GF-D8 (cell line): ENCODE measurements around the gene OR56A4.

Experiments
- DNase-seq: peaks from one replicate; lab custom pipeline; 2025; lab: John Stamatoyannopoulos, UW

Gene OR56A4, protein sequence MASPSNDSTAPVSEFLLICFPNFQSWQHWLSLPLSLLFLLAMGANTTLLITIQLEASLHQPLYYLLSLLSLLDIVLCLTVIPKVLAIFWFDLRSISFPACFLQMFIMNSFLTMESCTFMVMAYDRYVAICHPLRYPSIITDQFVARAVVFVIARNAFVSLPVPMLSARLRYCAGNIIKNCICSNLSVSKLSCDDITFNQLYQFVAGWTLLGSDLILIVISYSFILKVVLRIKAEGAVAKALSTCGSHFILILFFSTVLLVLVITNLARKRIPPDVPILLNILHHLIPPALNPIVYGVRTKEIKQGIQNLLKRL

DNA sequence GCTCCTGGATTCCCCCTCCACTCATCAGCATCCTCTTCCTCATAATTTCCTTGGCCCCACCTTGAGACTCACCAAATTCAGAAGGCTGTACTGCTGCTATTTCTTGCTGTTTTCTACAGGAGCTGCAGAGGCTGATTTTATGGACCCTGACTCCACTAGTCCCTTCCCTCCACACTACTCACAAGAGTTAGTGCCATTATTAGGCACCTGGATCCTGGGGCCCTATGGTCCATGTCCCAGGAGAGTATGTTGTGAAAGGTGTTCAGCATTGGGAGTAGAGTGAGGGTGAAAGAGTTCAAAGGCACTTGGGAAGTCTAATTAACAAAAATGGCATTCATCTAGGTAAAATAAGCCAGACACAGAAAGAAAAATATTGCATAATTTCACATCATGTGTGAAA is at the start of gene OR56A4:
Gene OR56A4, minus strand, starts transcription at position 101 of the 400 bp plus-strand sequence. CDS start 3,954 bp downstream, outside the sequence.
- no peak for DNase-seq

DNA sequence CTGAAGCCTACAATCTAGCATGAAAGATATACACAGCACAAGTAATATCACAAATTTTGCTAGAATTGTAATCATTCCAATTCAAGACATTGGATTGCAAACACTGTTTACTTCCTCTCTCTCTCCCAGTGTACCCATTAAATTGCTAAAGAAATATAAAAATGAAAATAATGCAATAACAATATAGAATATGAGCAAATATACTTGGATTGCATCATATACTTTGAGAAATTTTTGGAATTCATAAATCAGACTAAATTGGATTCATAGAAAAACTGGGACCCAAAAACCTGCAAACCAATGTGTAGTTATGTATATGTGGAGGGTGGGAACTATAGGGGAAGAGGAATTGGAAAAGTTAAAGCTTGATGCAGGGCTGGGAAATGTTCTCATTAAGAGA is 48.8 kb upstream of the OR56A4 start:
- DNase-seq = no peak

DNA sequence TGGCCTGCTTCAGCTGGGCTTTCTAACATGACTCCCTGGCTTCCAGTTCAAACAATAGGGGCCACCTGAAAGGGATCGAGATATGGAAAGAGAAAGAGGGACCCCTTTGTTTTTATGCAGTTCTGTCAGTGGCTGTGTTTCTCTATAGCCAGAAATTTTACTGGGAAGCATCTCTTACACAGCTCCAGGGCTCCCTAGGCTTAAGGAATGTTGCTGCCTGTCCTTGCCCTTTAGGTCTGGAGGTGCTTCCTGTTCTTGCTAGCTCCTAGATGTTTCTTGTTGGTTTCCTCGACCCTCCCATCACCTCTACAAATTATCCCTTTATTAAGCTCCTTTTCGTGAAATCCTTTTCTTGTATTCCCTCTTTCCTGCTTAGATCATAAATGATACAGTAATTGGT is 45.6 kb upstream of the OR56A4 start:
- no peak for DNase-seq

DNA sequence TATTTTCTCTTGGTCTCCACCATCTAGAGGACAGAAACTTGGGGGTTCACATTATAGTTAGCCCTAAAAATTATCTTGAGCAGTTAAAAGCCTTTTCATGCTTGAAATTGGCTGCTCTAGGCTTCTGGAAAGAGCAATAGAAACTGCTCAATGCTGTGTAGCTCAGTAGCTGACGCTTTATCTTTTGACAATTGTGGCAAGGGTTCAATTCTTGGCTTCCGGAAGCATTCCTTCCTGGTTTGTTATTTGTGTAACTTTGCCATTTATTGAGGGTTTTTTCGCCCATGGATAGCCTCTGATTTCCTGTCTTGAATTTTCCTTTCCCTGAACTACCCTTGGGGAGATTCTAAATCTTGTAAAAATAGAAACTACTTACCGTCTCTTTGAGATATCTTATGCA is 34.1 kb upstream of the OR56A4 start:
- DNase-seq = no peak

DNA sequence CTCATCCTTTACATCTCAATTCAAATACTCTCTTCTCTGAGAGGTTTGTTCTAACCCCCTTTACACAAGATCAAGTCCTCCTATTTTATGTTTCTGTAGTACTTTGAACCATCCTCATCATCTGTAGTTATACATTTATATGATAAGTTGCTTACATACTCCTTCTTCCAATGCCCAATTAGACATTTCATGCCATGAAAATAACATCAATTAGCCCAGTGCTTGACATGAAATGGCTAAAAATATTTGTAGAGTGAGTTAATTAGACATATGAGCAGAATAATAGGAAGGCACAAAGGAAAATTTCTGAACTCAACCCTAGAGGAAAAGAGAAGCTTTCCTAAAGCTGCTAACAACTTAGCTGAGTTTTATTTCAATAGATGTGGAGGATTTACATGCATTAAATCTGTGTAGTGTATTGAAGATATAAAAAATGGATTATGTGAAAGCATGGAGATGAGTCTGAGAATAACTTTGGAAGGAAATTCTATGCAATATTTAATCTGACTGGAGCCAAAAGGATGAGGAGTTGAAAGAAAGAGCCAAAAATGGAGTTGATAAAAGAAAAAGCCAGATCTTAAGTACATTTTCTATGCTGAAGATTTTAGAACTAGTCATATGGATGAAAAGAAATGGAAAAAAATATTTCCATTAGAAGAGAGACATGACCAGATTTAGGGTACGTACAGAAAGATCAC is 24.1 kb upstream of the OR56A4 start, which contains the start of gene OR56A1:
Gene OR56A1, minus strand, starts transcription at position 51 of the 698 bp plus-strand sequence. CDS start 3,066 bp downstream, outside the sequence.
- DNase-seq = no peak

DNA sequence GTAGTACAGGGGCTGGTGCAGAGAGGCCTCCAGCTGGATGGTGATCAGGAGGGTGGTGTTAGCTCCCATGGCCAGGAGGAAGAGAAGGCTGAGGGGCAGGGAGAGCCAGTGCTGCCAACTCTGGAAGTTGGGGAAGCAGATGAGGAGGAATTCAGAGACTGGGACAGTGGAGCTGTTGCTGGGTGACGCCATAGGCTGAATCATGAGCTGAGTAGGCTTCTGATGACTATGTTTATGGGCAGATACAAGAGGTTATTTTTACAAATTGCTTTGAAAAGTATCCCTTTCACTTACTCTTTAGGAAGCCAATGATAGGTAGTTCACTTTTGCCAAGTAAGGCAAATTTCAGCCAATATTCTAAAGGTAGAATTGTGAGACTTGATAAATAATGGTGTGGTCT is 20.8 kb upstream of the OR56A4 start:
- no peak for DNase-seq

DNA sequence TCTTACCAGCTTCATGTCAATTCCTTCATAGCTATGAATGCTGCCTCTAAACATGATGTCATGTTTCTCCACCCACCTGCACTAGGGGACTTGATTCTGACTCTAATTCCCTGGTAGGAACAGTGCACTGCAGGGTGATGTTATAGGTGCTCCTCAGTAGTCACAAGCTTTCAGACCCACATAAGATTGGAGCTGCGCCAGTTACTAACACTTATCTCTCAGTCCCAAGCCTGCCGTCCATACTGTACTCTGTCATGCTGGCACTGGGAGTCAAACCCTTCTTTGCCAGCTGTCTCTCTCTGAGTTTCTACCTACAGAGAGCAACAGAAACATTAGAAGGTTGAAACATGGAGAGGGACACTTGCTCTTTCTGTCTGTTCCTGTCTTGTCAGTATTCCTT is 18.3 kb upstream of the OR56A4 start:
- no peak for DNase-seq

DNA sequence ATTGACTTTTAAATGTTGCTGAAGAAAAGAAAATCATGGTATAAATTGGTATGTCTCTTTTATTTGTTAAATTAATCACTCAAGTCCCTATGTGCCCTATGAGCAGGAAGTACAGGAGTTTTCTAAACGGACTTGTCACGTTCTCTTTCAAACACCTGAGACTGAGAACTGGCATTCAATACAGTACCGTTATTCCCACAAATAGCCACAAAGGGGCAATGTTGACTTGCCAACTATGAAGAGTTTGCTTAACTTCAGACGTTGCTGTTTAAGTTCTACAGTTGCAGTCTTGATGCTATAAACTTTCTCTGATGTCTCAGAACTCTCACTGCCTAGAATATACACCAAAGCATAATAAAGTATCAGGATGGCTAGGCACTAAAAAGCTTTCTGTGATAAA is 16.2 kb upstream of the OR56A4 start:
- no peak for DNase-seq

DNA sequence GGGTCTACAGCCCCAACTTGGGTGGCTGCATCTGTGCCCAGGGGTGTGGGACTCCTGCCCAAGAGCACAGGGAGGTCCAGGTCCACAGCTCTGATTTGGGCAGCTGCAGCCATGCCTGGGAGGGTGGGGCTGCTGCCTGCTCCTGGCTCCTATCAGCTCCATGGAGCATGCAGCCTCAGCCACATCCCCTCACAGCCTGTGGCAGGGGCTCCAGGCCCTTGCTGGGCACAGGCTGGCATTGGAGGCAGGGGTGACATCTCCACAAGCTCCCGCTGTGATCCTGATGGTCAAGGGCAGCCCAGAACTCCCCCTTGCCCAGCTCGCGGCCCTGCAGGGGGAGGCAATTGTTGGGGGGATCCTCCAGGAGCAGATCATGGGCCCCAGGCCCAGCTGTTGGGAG is 6.3 kb upstream of the OR56A4 start:
- DNase-seq = no peak

DNA sequence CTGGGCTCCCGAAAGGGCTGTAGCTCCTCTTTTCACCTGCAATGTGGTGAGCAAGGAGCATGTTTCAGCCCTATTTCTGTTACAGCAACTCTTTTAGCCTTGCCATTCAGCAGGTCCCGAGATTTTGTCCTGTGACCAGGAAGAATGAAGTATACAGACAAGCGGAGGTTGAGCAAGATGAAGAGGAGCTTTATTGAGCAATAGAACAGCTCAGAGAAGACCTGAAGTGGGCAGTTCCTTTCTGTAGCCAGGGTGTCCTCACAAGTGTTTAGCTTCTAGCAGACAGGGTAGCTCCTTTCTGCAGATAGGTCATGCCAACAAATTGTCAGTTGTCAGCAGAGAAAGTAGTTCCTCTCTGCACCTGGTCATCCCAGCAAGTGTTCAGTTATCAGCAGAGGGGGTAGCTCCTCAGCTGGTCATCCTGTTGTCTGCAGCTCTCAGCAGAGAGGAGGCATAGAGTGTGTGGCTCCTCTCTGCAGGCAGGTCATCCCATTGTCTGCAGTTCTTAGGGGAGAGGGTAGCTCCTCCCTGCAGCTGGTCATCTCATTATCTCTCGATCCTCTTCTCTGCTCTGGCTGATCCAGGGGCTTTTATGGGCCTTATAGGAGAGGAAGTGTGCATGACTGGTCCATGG is 5.4 kb upstream of the OR56A4 start:
- no peak for DNase-seq

DNA sequence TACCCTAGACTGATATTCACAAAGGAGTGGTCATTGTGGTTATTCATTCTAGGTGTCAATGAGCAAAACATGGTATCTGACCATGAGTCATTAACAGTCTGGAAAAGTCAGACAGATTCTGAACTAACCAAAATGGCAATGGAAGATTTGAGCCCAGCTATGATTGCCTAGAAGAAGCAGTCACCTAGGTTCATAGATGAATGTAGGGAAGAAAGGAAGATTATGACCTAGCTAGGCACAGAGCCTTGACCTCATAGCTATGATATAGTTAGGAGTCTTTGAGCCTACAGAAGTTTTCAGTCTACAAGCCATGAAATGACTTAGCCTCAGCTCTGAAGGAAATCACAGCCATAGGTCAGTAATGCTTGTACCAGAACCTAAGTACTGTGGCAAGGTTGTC is 351 bp downstream of the OR56A4 start:
- no peak for DNase-seq

DNA sequence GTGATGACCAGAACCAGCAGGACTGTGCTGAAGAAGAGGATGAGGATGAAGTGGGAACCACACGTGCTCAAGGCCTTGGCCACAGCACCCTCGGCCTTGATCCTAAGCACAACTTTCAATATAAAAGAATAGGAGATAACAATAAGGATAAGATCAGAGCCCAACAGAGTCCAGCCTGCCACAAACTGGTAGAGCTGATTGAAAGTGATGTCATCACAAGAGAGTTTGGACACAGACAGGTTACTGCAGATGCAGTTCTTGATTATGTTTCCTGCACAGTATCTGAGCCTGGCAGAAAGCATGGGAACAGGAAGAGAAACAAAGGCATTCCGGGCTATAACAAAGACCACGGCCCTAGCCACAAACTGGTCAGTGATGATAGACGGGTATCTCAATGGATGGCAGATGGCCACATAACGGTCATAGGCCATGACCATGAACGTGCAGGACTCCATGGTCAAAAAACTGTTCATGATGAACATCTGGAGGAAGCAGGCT is 4.5 kb downstream of the OR56A4 start:
- DNase-seq = no peak

DNA sequence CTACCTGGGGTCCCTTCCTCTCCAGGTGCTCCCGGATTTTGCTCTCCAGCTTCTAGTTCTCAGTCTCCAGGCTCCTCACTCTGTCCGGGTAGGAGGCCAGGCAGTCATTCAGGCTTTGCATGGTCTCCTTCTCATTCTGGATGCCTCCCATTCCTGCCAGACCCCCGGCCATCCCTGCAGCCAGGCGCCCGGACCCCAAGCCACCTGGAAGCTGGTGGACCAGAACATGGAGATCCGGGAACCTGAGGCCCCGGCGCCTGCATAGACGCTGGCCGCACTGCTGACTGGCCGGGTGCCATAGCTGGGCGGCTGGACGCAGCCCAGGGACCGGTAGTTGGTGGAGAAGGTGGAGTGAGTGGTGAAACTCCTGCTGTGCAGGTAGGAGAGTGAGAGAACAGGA is 12.0 kb downstream of the OR56A4 start:
- DNase-seq = no peak

DNA sequence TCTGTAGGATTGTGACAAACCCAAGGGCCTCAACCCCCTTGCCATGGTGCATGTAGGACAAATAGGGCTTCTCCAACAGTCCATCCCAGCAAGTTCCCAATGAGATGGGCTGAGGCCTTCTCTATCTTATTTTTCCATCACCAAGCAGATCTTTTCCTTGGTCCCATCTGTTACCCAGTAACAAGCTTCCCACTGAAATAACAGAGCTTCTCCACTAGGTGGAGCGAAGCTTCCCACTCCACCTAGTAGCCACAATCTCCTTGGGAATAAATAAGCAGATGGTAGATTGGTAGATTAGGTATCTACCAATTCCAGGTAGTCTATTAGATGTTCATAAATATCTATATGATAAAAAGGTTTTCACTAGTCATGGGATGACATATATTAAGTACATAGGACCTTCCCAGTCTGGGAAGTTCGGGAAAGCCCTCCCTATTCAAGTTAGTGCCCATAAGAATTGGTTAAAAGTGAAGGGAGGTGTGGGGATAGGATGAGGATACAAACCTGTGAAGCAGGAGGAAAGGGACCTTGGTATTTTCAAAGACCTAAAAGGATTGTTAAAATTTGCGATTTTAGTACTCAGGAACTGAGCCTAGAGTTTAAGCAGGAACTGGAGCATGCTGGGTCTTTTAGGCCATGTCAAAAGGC is 14.0 kb downstream of the OR56A4 start:
- no peak for DNase-seq

DNA sequence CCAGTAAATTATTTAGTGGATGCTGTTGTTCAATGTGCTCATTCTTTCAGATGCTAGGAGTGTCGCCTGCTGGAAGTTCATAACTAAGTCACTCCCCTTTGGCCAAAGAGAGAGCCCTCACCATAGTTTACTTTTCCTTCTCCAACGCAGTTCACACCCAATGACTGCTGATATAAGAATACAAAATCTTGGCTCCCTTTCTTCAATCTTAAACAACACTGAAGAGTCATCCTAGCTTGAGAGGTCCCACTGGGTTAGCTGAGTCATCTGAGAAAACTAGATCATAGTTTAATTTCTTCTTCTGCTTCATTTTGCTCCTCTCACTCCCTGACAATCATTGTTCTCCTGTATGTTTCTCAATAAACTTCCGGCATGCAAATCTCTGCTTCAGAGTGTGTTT is 14.6 kb downstream of the OR56A4 start:
- DNase-seq = no peak

DNA sequence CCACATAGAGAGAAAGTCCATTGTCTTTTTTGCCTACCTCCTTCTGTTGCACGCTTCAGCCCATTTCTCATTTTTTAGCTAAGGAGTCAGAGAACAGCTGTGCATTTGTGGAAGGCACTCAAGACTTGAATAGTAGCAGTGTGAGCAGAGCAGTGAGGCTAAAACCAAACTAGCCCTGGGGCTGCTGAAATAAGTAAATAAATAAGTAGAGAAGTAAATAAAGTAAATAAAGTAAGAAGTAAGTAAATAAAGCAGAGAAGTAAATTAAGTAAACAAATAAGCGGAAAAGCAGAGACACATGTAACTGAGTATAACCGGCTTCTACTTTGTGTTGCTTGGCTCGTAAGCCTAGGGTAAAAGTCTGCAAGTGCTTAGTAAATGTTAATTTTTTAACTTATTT is 17.5 kb downstream of the OR56A4 start:
- no peak for DNase-seq

DNA sequence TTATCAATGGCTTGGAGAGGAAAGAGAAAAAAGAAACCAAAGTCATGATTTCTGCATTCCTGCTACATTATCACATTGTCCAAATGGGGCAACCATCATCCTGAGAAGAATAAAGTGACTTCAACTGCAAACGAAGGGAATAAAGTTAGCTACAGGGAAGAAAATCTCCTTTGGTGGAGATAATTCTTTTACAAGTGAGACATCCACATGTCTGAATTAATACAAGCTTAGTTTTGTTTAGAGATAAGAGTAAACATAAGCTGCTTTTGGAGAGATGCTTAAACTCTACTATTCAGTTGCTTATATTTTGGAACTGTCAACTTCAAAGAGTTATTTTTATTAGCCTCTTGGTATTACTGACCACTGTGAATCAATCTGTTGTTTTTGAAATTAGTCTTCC is 19.9 kb downstream of the OR56A4 start, which contains the start of gene OR52L1:
Gene OR52L1, minus strand, starts transcription at position 101 of the 400 bp plus-strand sequence. Its CDS starts 55 bp downstream, at position 46.
- no peak for DNase-seq

DNA sequence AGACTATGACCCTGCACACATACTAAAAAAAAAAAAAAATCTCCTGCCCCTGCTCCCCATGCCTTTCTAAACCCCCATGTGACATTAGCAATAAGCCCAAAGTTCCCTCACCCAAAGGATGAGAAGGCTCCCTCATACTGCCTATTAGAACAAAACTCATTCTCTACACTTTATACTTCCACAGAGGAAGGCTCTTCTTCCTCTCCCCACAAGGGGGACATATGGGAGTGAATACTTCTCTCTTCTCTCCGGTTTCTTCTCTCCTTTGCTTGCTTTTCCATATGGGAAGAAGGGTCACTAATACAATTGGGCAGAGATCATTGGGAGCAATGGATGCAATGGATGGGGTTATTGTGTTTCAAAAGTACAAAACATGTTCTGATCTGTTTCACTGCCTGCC is 23.3 kb downstream of the OR56A4 start:
- no peak for DNase-seq

DNA sequence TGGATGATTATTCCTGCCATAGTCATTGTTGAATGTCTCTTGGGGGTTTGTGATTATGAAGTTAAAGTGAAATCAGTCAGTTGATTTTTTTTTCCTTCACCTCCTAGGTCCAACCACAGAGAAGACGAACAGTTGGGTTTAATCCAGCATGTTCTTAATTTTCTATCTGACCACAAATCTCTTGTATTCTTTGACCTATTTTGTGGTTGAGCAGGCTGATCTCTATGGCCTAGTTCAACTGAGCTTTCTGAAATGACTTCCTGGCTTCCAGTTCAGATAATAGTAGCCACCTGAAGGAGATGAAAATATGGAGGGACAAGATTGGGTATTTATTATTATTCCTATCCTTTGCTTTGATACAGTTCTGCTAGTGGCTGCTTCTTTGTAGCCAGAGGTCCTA is 33.2 kb downstream of the OR56A4 start:
- DNase-seq = no peak

DNA sequence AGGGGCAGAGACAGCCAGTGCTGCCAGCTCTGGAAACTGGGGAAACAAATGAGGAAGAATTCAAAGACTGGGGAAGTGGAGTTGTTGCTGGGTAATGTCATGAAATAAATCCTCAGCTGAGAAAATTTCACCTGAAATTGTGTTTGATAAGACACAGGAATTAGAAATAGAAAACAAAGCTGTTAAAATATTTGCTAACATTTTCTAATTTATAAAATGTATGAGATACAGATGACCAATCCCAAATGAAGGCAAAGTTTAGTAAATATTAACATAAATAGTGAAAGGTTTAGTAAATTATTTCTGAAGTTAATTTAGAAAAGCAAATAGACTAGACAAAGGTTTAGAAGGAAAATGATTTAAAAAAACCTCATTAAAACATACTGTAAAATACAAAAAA is 38.4 kb downstream of the OR56A4 start, which contains the start of gene OR56A5:
Gene OR56A5, minus strand, starts transcription at position 101 of the 400 bp plus-strand sequence. Its CDS starts 0 bp downstream, at position 101.
- DNase-seq = no peak

DNA sequence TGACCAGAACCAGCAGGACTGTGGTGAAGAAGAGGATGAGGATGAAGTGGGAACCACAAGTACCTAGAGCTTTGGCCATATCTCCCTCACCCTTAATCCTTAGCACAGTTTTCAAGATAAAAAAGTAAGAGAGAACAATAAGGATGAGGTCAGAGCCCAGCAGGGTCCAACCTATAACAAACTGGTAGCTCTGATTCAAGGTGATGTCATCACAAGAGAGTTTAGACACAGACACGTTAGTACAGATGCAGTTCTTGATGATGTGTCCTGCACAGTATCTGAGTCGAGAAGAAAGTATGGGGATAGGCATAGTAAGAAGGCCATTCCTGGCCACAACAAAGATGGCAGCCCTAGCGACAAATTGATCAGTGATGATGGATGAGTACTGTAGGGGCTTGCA is 39.0 kb downstream of the OR56A4 start:
- no peak for DNase-seq

DNA sequence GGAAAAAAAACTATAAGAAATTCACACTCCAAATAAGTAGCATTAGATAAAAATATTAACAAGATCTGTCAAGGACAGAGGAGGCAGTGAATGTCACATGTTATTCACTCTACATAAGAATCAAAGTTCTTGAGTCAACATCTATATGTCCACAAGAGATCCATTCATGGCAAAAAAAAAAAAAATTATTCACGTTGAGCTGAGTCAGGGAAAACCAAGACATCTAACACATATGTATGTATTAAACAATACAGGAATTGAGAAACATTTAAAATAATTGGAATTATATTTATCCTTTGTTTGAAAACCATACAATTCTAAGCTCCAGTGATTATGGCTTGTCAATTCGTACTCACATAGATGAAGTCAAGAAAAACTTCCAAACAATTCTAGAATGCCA is 39.8 kb downstream of the OR56A4 start:
- no peak for DNase-seq
